MM.1S (cell line): ENCODE results near the gene FAM114A2.

Experiments
- EZH2 ChIP-seq: fragments of 300-600 bp; sonication (generic); optimal IDR thresholded peaks from 2 replicates; pipeline ENCODE3; 2017; ENCODE audit warnings: low read depth, mild to moderate bottlenecking, antibody characterized with exemption, low read length, mixed read lengths
- EZH2phosphoT487 ChIP-seq: fragments of 300-600 bp; sonication (generic); IDR thresholded peaks from 2 replicates; pipeline ENCODE4 v1.6.1; 2018; ENCODE audit warnings: antibody characterized with exemption, low read length
- TF ChIP-seq, protein P1 (sequence below): fragments of 300-600 bp; sonication (generic); IDR thresholded peaks from 2 replicates; pipeline ENCODE4 v1.5.1; 2016; ENCODE audit warnings: antibody characterized with exemption, low read length, mixed read lengths

DNA sequence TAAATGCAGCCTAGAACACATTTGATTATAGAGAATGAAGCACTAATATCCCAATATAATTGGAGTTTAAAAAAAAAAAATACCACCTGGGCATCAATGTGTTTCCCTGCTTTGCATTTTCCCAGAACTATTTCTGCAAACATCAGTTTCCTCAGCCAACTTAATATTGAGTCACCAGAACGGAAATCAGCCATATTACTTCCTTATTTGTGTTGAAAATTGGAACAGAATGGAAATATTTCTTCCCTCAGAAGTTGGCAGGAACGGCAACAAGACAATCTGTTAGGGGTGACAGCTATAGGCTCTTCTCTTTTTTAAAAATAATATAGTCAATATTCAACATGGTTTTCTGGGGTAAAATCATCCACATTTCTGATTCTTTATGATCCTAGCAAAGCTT is 4.1 kb upstream of the FAM114A2 start:
- TF ChIP-seq EZH2: no peak
- TF ChIP-seq, protein P1, sequence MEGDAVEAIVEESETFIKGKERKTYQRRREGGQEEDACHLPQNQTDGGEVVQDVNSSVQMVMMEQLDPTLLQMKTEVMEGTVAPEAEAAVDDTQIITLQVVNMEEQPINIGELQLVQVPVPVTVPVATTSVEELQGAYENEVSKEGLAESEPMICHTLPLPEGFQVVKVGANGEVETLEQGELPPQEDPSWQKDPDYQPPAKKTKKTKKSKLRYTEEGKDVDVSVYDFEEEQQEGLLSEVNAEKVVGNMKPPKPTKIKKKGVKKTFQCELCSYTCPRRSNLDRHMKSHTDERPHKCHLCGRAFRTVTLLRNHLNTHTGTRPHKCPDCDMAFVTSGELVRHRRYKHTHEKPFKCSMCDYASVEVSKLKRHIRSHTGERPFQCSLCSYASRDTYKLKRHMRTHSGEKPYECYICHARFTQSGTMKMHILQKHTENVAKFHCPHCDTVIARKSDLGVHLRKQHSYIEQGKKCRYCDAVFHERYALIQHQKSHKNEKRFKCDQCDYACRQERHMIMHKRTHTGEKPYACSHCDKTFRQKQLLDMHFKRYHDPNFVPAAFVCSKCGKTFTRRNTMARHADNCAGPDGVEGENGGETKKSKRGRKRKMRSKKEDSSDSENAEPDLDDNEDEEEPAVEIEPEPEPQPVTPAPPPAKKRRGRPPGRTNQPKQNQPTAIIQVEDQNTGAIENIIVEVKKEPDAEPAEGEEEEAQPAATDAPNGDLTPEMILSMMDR: no peak
- TF ChIP-seq EZH2phosphoT487: no peak
